Measurements from ENCODE around the gene LHFPL6.

The LHFPL6 gene

GRCh38 chr13:39586958-39587605 is 15.9 kb downstream of the LHFPL6 start:
- no peak for TF ChIP-seq NFIC (IDR thresholded peaks at IDR 0.05)
- TF ChIP-seq, protein P1, sequence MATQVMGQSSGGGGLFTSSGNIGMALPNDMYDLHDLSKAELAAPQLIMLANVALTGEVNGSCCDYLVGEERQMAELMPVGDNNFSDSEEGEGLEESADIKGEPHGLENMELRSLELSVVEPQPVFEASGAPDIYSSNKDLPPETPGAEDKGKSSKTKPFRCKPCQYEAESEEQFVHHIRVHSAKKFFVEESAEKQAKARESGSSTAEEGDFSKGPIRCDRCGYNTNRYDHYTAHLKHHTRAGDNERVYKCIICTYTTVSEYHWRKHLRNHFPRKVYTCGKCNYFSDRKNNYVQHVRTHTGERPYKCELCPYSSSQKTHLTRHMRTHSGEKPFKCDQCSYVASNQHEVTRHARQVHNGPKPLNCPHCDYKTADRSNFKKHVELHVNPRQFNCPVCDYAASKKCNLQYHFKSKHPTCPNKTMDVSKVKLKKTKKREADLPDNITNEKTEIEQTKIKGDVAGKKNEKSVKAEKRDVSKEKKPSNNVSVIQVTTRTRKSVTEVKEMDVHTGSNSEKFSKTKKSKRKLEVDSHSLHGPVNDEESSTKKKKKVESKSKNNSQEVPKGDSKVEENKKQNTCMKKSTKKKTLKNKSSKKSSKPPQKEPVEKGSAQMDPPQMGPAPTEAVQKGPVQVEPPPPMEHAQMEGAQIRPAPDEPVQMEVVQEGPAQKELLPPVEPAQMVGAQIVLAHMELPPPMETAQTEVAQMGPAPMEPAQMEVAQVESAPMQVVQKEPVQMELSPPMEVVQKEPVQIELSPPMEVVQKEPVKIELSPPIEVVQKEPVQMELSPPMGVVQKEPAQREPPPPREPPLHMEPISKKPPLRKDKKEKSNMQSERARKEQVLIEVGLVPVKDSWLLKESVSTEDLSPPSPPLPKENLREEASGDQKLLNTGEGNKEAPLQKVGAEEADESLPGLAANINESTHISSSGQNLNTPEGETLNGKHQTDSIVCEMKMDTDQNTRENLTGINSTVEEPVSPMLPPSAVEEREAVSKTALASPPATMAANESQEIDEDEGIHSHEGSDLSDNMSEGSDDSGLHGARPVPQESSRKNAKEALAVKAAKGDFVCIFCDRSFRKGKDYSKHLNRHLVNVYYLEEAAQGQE (IDR thresholded peaks at IDR 0.05; ENCODE audit: low read depth): no peak
- TF ChIP-seq EGR1 (IDR thresholded peaks at IDR 0.05): no peak
- TF ChIP-seq, protein P2, sequence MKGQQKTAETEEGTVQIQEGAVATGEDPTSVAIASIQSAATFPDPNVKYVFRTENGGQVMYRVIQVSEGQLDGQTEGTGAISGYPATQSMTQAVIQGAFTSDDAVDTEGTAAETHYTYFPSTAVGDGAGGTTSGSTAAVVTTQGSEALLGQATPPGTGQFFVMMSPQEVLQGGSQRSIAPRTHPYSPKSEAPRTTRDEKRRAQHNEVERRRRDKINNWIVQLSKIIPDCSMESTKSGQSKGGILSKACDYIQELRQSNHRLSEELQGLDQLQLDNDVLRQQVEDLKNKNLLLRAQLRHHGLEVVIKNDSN (IDR thresholded peaks at IDR 0.05): no peak

GRCh38 chr13:39586151-39586550 is 16.8 kb downstream of the LHFPL6 start:
- no peak for TF ChIP-seq EGR1 (IDR thresholded peaks at IDR 0.05)
- no peak for TF ChIP-seq TCF12 (IDR thresholded peaks at IDR 0.05; ENCODE audit: low read depth)
- no peak for TF ChIP-seq TAF1 (IDR thresholded peaks at IDR 0.05; ENCODE audit: low read depth)
- no peak for TF ChIP-seq YY1 (IDR thresholded peaks at IDR 0.05; ENCODE audit: low read depth)
- TF ChIP-seq, protein P1 (IDR thresholded peaks at IDR 0.05; ENCODE audit: low read depth): no peak
- TF ChIP-seq NFIC (IDR thresholded peaks at IDR 0.05): no peak
- no peak for TF ChIP-seq FOXM1 (IDR thresholded peaks at IDR 0.05; ENCODE audit: borderline replicate concordance, low read depth)
- TF ChIP-seq CREB1 (IDR thresholded peaks at IDR 0.05; ENCODE audit: low read depth): no peak
- no peak for TF ChIP-seq RAD21 (IDR thresholded peaks at IDR 0.05; ENCODE audit: low read depth)
- no peak for TF ChIP-seq ZBTB7A (IDR thresholded peaks at IDR 0.05; ENCODE audit: low read depth)
- no peak for TF ChIP-seq TEAD4 (IDR thresholded peaks at IDR 0.05)
- no peak for TF ChIP-seq MAX (IDR thresholded peaks at IDR 0.05)
- TF ChIP-seq EP300 (IDR thresholded peaks at IDR 0.05; ENCODE audit: borderline replicate concordance): no peak
- TF ChIP-seq, protein P2 (IDR thresholded peaks at IDR 0.05): no peak
- TF ChIP-seq CEBPB (IDR thresholded peaks at IDR 0.05): no peak

GRCh38 chr13:39585219-39585618 is 17.8 kb downstream of the LHFPL6 start:
- no peak for TF ChIP-seq CEBPB (IDR thresholded peaks at IDR 0.05)
- TF ChIP-seq EGR1 (IDR thresholded peaks at IDR 0.05): no peak
- TF ChIP-seq ZBTB7A (IDR thresholded peaks at IDR 0.05; ENCODE audit: low read depth): no peak
- no peak for TF ChIP-seq FOXM1 (IDR thresholded peaks at IDR 0.05; ENCODE audit: borderline replicate concordance, low read depth)
- TF ChIP-seq EP300 (IDR thresholded peaks at IDR 0.05; ENCODE audit: borderline replicate concordance): no peak
- no peak for TF ChIP-seq RAD21 (IDR thresholded peaks at IDR 0.05; ENCODE audit: low read depth)
- TF ChIP-seq TAF1 (IDR thresholded peaks at IDR 0.05; ENCODE audit: low read depth): no peak

DNA sequence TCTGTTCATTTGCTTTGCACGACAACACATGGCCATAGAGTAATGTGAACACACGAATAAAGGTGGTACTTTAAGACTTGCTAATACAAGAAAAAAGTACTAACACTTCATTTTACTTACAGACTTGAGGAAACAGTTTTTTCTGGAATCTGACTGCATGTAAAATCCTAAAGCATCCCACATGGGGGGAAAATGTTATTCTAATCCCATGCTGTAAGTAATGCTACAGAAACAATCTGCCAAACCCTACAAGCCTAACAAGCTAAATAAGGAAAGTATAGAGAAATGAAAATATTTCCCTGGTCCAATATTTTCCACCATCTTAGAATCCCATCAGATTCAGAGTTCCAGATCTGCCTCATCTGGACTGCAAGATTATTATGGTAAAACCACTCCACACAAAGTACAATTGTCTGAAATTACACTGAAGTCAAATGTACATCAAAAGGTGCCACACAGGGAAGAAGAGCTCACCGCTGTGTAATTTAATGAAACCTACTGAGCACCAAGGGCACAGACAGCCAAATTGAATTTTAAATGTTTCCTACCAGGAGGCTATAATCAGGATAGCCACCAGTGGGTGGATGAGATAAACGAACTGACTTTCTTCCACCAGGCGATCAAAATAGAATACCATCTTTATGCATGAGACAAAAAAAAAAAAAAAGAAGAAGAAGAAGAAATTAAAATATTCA is 22.0 kb downstream of the LHFPL6 start:
- TF ChIP-seq, protein P1 (IDR thresholded peaks at IDR 0.05; ENCODE audit: low read depth): no peak
- TF ChIP-seq MAX (IDR thresholded peaks at IDR 0.05): no peak
- TF ChIP-seq, protein P2 (IDR thresholded peaks at IDR 0.05): no peak
